ENCODE results near the gene CDC25B. TPM values are rescaled to one million over a fixed set of nuclear protein-coding genes. Genes with fewer than 3 reads are reported as not detected.

Gene CDC25B
- total RNA-seq, 1 experiment from 2014 or later: 223 TPM

GRCh38 chr20:3749689-3750531 lies 46.2 kb upstream of the CDC25B start:
- no peak for DNase-seq (ENCODE audit: low read depth, low spot score)
- no peak for TF ChIP-seq ZNF274 (IDR thresholded peaks at IDR 0.05; ENCODE audit: low read depth, low read length)
- peak; percentile 75 to 92 (median 91) for TF ChIP-seq CTCF (IDR thresholded peaks at IDR 0.05 in 2 of 3, conservative IDR thresholded peaks at IDR 0.05 in 1 of 3; ENCODE audit: borderline replicate concordance in 1 of 3, insufficient read depth in 1 of 3, low read depth in 2 of 3, low read length in 2 of 3)
- no peak for TF ChIP-seq ZFX (IDR thresholded peaks at IDR 0.05)
- ChIA-PET POLR2A (no interaction called here), CTCF (interaction anchor here (0.6 to 3.8 kb wide), 5 partner anchors 18 to 69 kb away, joined by 3 to 9 read pairs (median 5); partner anchors contain the start of gene ADISSP), RAD21 (ENCODE audit: low non-redundant PET in 1 of 2, low total read pairs in 2 of 2, uncharacterized antibody in 2 of 2, unreplicated experiment in 2 of 2) (interaction anchor here in 1 of 2 experiments (0.9 to 1.0 kb wide), 2 partner anchors 33 to 34 kb away, joined by 3 read pairs; no protein-coding TSS in a partner anchor)
- Histone ChIP-seq H3K4me2 (ENCODE audit: low read length) (no peak overlapping the region), H3K9me2 (ENCODE audit: insufficient read depth) (no peaks in the 10 kb centered on the region), H3K9ac (ENCODE audit: low read length) (no peak overlapping the region), H2AFZ (ENCODE audit: low read depth, low read length, poor library complexity, severe bottlenecking) (no peak overlapping the region), H3K4me1 (ENCODE audit: control insufficient read depth in 1 of 2, insufficient read depth in 2 of 2, low read length in 2 of 2) (peaks cover 3 to 15% of the 10 kb centered on the region in 2 experiments; a peak in 3 of 4 replicates), H3K4me3 (replicated peaks in 1 of 2; ENCODE audit: low read depth in 1 of 2, low read length in 2 of 2) (no peak overlapping the region), H4K20me1 (ENCODE audit: insufficient read depth) (no peaks in the 10 kb centered on the region), H3K27ac (ENCODE audit: low read depth, low read length) (no peak overlapping the region), H3K79me2 (ENCODE audit: insufficient read depth, low read length) (no peaks in the 10 kb centered on the region), H3K27me3 (ENCODE audit: insufficient read depth, low read length) (no peaks in the 10 kb centered on the region), H3K36me3 (ENCODE audit: control insufficient read depth in 1 of 2, insufficient read depth in 2 of 2, low read length in 2 of 2) (peaks cover 4 to 8% of the 10 kb centered on the region in 2 experiments; a peak in 3 of 4 replicates), H3K9me3 (ENCODE audit: control insufficient read depth in 1 of 2, insufficient read depth in 1 of 2, low read depth in 1 of 2, low read length in 2 of 2) (no peaks in the 10 kb centered on the region)
- no TSS peak for BruUV-seq (replicated peaks)
- peak; percentile 70 for ATAC-seq
- intact Hi-C loops (cut with micrococcal nuclease): no loop called here

- no TSS peak for BruUV-seq (replicated peaks)
- DNase-seq (ENCODE audit: low read depth, low spot score) (no peak), ATAC-seq (no peak)
- H3K9me3 ChIP-seq (ENCODE audit: control insufficient read depth in 1 of 2, insufficient read depth in 1 of 2, low read depth in 1 of 2, low read length in 2 of 2): no peaks in the 10 kb centered on the region
- ChIA-PET RAD21 (ENCODE audit: low non-redundant PET in 1 of 2, low total read pairs in 2 of 2, uncharacterized antibody in 2 of 2, unreplicated experiment in 2 of 2) (no interaction called here), POLR2A (no interaction called here), CTCF (interaction anchor here (0.8 to 3.8 kb wide), 2 partner anchors 17 to 35 kb away, joined by 3 to 9 read pairs; partner anchors contain the start of genes ADISSP and CENPB)
- H3K27ac ChIP-seq (ENCODE audit: low read depth, low read length): no peak overlapping the region
- H3K9me2 ChIP-seq (ENCODE audit: insufficient read depth): no peaks in the 10 kb centered on the region
- H3K27me3 ChIP-seq (ENCODE audit: insufficient read depth, low read length): no peaks in the 10 kb centered on the region
- H3K36me3 ChIP-seq (ENCODE audit: control insufficient read depth in 1 of 2, insufficient read depth in 2 of 2, low read length in 2 of 2): peaks cover 6 to 20% of the 10 kb centered on the region in 2 experiments; a peak in 3 of 4 replicates
- no peak overlapping the region for H3K9ac ChIP-seq (ENCODE audit: low read length)
- H3K4me1 ChIP-seq (ENCODE audit: control insufficient read depth in 1 of 2, insufficient read depth in 2 of 2, low read length in 2 of 2): peaks cover 0 to 8% of the 10 kb centered on the region in 2 experiments; a peak in 1 of 4 replicates
- no peak overlapping the region for H3K4me3 ChIP-seq (replicated peaks in 1 of 2; ENCODE audit: low read depth in 1 of 2, low read length in 2 of 2)
- no peaks in the 10 kb centered on the region for H4K20me1 ChIP-seq (ENCODE audit: insufficient read depth)
- no peak overlapping the region for H3K4me2 ChIP-seq (ENCODE audit: low read length)
- intact Hi-C loops (cut with micrococcal nuclease): no loop called here
- no peak overlapping the region for H2AFZ ChIP-seq (ENCODE audit: low read depth, low read length, poor library complexity, severe bottlenecking)
- H3K79me2 ChIP-seq (ENCODE audit: insufficient read depth, low read length): 0 out of 2 replicates have a peak, but pooled peaks cover 2% of the 10 kb centered on the region
- no peak for TF ChIP-seq SP1 (IDR thresholded peaks at IDR 0.05; ENCODE audit: low read depth)
- no peak for TF ChIP-seq ZBTB33 (IDR thresholded peaks at IDR 0.05; ENCODE audit: extremely low read depth, insufficient replicate concordance, low read length)
- TF ChIP-seq POLR2A (IDR thresholded peaks at IDR 0.05; ENCODE audit: borderline replicate concordance, extremely low read depth, insufficient read depth, insufficient read length): no peak
- TF ChIP-seq EZH2phosphoT487 (IDR thresholded peaks at IDR 0.05; ENCODE audit: borderline replicate concordance): no peak
- TF ChIP-seq REST (IDR thresholded peaks at IDR 0.05; ENCODE audit: low read depth): no peak
- TF ChIP-seq TCF7L2 (IDR thresholded peaks at IDR 0.05; ENCODE audit: borderline replicate concordance, extremely low read depth, insufficient read depth, insufficient read length): no peak
These were observed 44.8 kb upstream of the CDC25B start for GRCh38 chr20:3751305-3751674.

Data from HCT116 (cell line).